A673 (cell line): ENCODE data around the gene PAQR7. TPM values are rescaled to one million over a fixed set of nuclear protein-coding genes. Genes with fewer than 3 reads are reported as not detected.

ENCODE experiments used
- BruUV-seq: library from RNA; stranded (reverse); fragments of 400-500 nt; replicated peaks from 2 replicates; lab custom pipeline; 2021; lab: Mats Ljungman, UMichigan
- CTCF ChIA-PET: fragments of 300-600 bp; sonication (Branson Sonifier 250); formaldehyde crosslinking; loops from one replicate; lab custom pipeline; 2022; ENCODE audit warnings: antibody characterized with exemption; lab: Charles Lee
- POLR2A ChIA-PET: fragments of 300-600 bp; sonication (Branson Sonifier 250); formaldehyde crosslinking; loops from one replicate; lab custom pipeline; 2022; ENCODE audit warnings: antibody characterized with exemption; ENCODE audit not compliant: low non-redundant PET; lab: Charles Lee
- DNase-seq: peaks from one replicate; pipeline ENCODE4 v3.0.0-alpha.2; 2015; ENCODE audit warnings: low spot score
- H3K27ac ChIP-seq: fragments of 200-600 bp; sonication (generic); 2 replicates; pipeline ENCODE4 v1.5.1; 2016; ENCODE audit warnings: mixed run types, low read depth, mild to moderate bottlenecking, mixed read lengths, antibody characterized with exemption, low read length; ENCODE audit not compliant: poor library complexity, severe bottlenecking
- H3K27me3 ChIP-seq: fragments of 200-600 bp; sonication (generic); replicated peaks from 2 replicates; pipeline ENCODE4 v1.6.1; 2017; ENCODE audit warnings: mixed run types, low read depth, mild to moderate bottlenecking, mixed read lengths, antibody characterized with exemption, low read length; ENCODE audit not compliant: insufficient read depth, poor library complexity
- H3K36me3 ChIP-seq: fragments of 200-600 bp; sonication (generic); 2 replicates; pipeline ENCODE4 v1.6.1; 2016; ENCODE audit warnings: mixed run types, mild to moderate bottlenecking, mixed read lengths, antibody characterized with exemption, low read length; ENCODE audit not compliant: insufficient read depth, poor library complexity, severe bottlenecking
- H3K4me1 ChIP-seq: fragments of 200-600 bp; sonication (generic); 2 replicates; pipeline ENCODE4 v1.6.1; 2017; ENCODE audit warnings: mixed run types, mild to moderate bottlenecking, mixed read lengths, antibody characterized with exemption, low read length; ENCODE audit not compliant: insufficient read depth, poor library complexity, severe bottlenecking
- H3K4me3 ChIP-seq: fragments of 200-600 bp; sonication (generic); 2 replicates; pipeline ENCODE4 v1.5.1; 2016; ENCODE audit warnings: low read depth, mixed run types, mild to moderate bottlenecking, mixed read lengths, low read length; ENCODE audit not compliant: poor library complexity, severe bottlenecking
- H3K9me3 ChIP-seq: fragments of 200-600 bp; sonication (generic); 2 replicates; pipeline ENCODE4 v1.6.1; 2016; ENCODE audit warnings: mixed run types, low read depth, mild to moderate bottlenecking, mixed read lengths, antibody characterized with exemption, low read length; ENCODE audit not compliant: poor library complexity, severe bottlenecking
- EZH2 ChIP-seq: fragments of 200-600 bp; sonication (generic); IDR thresholded peaks from 2 replicates; pipeline ENCODE4 v1.6.1; 2017; ENCODE audit warnings: borderline replicate concordance, low read depth, mild to moderate bottlenecking, mixed read lengths, antibody characterized with exemption, low read length; ENCODE audit not compliant: poor library complexity, severe bottlenecking
- intact Hi-C: fragments of 100-400 bp; cut with micrococcal nuclease; formaldehyde crosslinking; loops from one replicate; pipeline ENCODE4 v1.10.0; 2022; ENCODE audit not compliant: unreplicated experiment
- total RNA-seq: library from RNA; stranded (reverse); gene quantifications from 2 replicates; pipeline ENCODE4 v1.2.3, GENCODE V29; 2021
- TF ChIP-seq, protein P1 (sequence below): fragments of 300-800, 200-600 bp; sonication (generic); conservative IDR thresholded peaks from 2 replicates; pipeline ENCODE4 v1.5.1; 2017; ENCODE audit warnings: low read depth, mild to moderate bottlenecking, antibody characterized with exemption, low read length, moderate library complexity, mixed read lengths

The PAQR7 gene
- total RNA-seq, 1 experiment from 2014 or later = 2.9 TPM

DNA sequence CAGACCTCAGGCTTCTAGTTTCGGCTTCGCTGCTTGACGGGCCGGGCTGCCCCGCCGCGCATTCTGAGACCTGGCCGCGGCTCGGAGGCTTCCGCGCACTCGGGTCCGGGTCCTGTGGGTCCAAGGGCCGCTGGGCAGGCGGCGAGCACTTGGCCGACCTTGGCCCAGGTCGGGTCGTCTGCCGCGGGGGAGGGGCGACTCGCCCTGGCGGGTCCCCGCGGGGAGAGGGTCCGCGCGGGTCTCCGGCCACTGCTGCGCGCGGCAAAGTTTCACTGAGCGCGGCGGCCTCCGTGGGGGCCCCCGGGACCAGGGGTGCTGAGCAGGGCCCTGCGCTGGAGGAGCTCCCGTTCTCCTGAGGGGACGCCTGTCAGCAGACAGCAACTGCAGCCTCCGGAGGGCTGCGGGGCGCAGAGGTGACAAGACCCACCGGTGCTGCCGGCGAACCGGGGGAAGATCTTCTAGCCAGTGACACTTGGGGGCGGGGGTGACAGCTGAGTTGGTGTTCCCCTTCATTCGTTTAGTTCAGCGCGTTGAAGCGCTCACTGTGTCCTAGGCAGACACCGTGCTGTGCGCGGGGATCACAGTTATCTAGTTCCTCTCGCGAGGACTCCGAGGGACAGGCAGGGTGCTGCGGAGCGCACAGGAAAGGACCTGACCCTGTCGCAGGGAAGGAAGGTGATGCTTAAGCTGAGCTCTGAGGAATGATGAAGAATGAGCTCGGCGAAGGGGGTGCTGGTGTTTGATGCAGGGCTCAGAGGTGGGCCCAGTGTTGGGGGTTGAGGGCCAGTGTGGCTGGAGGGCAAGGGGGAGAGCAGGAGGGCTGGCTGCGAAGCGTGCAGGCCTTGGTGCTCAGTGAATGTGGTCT is 55.0 kb downstream of the PAQR7 start:
- no peak for TF ChIP-seq EZH2
- TF ChIP-seq, protein P1, sequence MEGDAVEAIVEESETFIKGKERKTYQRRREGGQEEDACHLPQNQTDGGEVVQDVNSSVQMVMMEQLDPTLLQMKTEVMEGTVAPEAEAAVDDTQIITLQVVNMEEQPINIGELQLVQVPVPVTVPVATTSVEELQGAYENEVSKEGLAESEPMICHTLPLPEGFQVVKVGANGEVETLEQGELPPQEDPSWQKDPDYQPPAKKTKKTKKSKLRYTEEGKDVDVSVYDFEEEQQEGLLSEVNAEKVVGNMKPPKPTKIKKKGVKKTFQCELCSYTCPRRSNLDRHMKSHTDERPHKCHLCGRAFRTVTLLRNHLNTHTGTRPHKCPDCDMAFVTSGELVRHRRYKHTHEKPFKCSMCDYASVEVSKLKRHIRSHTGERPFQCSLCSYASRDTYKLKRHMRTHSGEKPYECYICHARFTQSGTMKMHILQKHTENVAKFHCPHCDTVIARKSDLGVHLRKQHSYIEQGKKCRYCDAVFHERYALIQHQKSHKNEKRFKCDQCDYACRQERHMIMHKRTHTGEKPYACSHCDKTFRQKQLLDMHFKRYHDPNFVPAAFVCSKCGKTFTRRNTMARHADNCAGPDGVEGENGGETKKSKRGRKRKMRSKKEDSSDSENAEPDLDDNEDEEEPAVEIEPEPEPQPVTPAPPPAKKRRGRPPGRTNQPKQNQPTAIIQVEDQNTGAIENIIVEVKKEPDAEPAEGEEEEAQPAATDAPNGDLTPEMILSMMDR = no peak
- Histone ChIP-seq H3K27ac (peak overlapping the region; percentile 88), H3K4me3 (peak overlapping the region; percentile 90), H3K9me3 (no peaks in the 10 kb centered on the region), H3K4me1 (no peaks in the 10 kb centered on the region), H3K36me3 (no peaks in the 10 kb centered on the region), H3K27me3 (no peaks in the 10 kb centered on the region)
- no TSS peak for BruUV-seq
- peak; percentile 71 for DNase-seq
- POLR2A ChIA-PET = interaction anchor here (1.0 kb wide), 1 partner anchor 54 kb away, joined by 3 read pairs; no protein-coding TSS in a partner anchor
- intact Hi-C loops = no loop called here
- CTCF ChIA-PET = no interaction called here

DNA sequence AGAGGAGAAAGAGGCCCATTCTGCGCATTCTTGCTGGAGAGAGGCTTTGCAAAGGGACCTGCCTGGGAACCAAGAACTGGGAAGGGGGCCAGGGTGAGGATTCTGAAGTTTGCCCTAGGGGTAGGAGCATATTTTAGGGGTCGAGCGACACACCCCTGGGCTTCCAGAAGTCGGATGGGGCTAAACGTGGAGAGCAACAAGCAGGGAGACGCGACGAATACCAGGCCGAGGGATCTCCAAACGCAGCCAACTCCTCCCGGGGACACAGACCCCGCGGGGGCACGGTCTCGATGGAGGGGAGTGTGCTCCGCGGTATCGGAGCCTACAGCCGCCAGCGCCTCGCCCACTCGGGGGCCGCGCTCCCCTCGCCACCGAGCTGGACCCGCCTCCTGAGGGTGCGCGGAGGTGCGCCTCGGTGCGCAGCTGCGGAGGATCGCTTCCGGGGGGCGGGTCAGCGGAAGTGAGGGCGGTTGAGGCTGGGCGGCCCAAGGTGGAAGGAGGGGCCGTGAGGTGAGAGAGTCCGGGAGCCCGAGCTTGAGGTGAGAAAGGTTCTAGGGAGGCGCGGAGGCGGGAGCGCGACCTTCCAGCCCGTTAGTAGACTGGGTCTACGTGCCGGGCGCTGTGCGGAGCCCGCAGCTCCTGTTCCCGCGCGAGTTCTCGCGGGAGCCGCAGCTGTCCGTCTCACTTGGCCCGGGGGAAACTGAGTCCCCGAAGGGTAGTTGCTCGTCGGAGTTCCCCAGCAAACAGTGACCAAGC is 55.8 kb downstream of the PAQR7 start, which contains the start of gene MTFR1L:
Gene MTFR1L, plus strand, starts transcription at position 464 of the 756 bp plus-strand sequence. CDS start 3,151 bp downstream, outside the sequence.
- Histone ChIP-seq H3K36me3 (no peaks in the 10 kb centered on the region), H3K4me1 (no peaks in the 10 kb centered on the region), H3K4me3 (peak within 1 kb of the TSS; percentile 90), H3K27ac (peak within 1 kb of the TSS; percentile 88), H3K27me3 (no peaks in the 10 kb centered on the region), H3K9me3 (no peaks in the 10 kb centered on the region)
- ChIA-PET POLR2A (interaction anchor here (1.0 kb wide), 1 partner anchor 55 kb away, joined by 3 read pairs; no protein-coding TSS in a partner anchor), CTCF (interaction anchor here (0.5 to 0.6 kb wide), 2 partner anchors 254 to 292 kb away, joined by 3 to 5 read pairs; partner anchors contain the start of gene PDIK1L)
- intact Hi-C loops = no loop called here
- no TSS peak for BruUV-seq
- peak; percentile 85 for DNase-seq
- no peak for TF ChIP-seq EZH2
- TF ChIP-seq, protein P1 = no peak

DNA sequence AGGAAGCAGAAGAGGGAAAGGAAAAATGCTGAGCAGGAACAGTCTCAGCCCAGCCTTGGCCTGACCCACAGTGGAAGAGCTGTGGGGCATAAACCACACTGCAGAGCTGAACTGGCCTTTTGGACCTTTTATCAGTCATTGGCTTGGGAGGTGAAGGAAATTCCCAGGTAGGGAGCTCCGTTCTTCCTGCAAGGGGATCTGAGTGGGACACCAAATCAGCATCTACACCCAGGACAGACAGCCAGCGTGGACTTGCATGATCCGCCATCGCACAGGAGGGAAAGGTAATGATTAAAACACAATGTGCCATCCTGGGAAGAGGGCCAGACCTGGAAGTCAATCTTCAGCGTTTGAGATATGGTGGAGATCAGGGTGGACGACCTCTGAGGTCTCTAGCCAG is 56.9 kb downstream of the PAQR7 start:
- peak overlapping the region; percentile 90 for H3K4me3 ChIP-seq
- no peaks in the 10 kb centered on the region for H3K9me3 ChIP-seq
- no TSS peak for BruUV-seq
- no peaks in the 10 kb centered on the region for H3K27me3 ChIP-seq
- intact Hi-C loops = no loop called here
- TF ChIP-seq, protein P1 = no peak
- no peak for TF ChIP-seq EZH2
- no peak for DNase-seq
- no peaks in the 10 kb centered on the region for H3K4me1 ChIP-seq
- peak overlapping the region; percentile 88 for H3K27ac ChIP-seq
- ChIA-PET CTCF (no interaction called here), POLR2A (no interaction called here)
- H3K36me3 ChIP-seq = no peaks in the 10 kb centered on the region
